SU-DHL-6 (cell line): Measurements from ENCODE around the gene TRIM2.

Experiments used
- CTCF ChIP-seq: fragments of 200-600 bp; sonication (generic); IDR thresholded peaks from one replicate; pipeline ENCODE4 v1.5.1; 2017; ENCODE audit warnings: antibody characterized with exemption, mild to moderate bottlenecking, low read length, moderate library complexity; ENCODE audit not compliant: insufficient read depth, poor library complexity, severe bottlenecking
- EZH2phosphoT487 ChIP-seq: fragments of 200-600 bp; sonication (generic), shearing (Covaris generic); conservative IDR thresholded peaks from 2 replicates; pipeline ENCODE4 v1.6.1; 2018; ENCODE audit warnings: mild to moderate bottlenecking, antibody characterized with exemption, low read length, moderate library complexity, mixed read lengths

- TF ChIP-seq CTCF (no peak), EZH2phosphoT487 (no peak)
These were observed 77.8 kb downstream of the TRIM2 start for GRCh38 chr4:153282023-153282422.
